NCI-H1930 (cell line): ENCODE results near the gene FOXK1.

Source experiments
- DNase-seq, 2 experiments: peaks; one replicate each; lab custom pipeline; 2025; lab: John Stamatoyannopoulos, UW

FOXK1 gene

DNA sequence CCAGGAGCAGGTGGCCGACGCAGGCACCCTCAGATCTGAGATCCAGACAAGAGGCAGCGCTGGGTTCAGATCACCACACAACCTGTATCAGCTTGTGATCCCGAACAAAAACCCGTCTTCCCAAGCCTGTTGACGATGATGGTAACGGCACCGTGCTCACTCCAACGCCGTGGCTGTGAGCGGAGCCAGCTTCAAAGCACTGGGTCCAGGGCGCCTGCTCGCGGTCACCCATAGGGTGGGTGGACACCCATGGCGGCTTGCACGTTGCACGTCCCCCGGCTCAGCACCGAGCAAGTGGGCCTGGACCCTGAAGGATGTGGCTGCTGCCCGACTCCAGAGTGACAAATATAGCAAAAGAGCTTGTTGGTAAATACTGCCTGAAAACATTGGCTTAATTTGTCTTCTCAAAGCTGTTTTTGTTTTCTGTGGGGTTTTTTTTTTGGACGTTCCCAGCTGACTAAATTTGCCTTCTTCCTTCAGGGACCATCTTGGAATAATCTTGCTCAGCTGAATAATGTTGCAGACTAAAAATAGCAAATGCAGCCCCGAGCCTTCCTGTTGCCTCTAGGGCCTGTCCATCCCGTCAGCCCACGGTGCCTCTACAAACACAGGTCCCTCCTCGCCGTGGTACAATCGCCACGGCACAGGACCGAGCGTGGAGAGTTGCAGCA is 41.0 kb downstream of the FOXK1 start:
- no peak for DNase-seq

DNA sequence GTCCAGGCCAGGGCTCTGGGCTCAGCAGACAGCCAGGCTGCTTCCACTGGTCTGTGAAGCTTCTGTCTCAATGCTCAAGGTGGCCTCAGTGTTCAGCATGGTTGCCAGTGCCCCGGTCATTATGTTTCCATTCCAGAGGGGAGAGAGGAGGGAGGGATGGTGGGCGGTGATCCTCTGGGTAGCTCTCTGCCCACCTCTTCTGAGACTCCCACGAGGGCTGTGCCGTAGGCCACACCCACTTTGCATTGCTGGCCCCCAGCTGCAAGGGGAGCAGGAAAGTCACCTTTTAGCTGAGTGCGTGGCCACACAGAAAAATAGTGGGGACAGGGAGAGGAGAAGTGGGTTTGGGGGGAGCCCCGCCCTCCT is 42.5 kb downstream of the FOXK1 start:
- no peak for DNase-seq

DNA sequence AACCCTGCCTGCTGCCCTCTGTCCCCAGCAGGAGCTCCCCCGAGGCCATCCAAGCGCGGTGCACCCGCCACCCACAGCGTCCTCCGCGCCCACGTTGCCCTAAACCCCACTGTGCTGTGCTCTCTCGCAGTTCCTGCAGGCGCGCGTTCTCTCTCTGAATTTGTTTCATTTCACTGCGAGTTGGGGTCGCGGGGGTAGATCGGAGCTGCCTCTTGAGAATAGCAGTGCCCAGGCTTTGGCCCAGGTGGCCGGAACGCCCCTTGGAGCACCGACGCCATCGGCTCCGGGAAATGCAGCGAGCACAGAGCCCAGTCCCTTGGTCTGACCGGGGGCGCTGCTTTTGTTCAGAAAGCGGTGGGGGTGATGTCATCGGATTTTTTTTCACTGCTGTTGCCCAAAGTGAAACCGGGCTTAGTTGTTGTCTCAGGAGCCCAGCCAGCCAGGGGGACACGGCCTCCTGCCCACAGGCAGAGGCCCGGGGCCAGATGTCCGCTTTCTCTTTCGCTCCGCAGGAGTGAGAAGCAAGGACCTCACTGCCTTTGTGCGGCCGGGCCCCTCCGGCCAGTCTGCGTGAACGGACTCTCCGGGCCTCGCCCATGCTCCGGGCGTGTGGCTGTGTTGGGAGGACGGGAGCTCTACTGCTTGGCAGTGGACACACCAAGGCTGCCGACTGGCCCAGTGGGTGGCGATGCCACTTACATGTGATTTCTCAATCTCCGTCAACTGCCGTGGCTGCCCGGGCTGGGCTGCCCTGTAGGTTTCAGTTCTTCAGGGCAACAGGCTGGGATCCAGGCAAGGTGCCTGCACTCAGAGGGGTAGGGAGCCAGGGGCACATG is 43.1 kb downstream of the FOXK1 start:
- DNase-seq, result no peak

DNA sequence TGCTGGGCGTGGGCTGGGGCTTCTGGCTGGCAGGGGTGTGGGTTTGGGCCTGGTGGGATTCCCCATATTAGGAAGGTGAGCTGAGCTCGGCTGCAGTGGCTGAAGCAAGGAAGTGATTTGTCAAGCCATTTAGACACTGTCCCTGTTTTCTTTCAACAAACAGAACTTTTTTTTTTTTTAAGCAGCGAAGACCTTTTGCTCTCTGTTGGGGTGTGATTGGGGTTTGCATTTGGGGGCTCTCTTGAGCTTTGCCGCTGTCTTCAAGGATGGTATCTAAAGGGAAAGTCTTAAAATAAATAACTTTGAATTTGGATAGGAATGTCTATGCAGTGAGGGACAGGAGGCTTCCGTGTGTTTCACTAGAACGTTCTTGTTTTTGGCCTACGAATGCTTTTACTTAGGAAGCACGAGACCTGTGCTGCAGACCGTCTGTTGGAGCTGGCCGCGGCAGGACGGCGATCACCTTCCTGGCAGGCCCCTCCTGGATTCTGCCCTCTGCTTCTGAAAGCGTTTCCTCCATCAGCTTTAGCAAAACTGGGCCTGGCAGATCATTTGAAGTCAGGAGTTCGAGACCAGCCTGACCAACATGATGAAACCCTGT is 43.9 kb downstream of the FOXK1 start:
- DNase-seq, result no peak

DNA sequence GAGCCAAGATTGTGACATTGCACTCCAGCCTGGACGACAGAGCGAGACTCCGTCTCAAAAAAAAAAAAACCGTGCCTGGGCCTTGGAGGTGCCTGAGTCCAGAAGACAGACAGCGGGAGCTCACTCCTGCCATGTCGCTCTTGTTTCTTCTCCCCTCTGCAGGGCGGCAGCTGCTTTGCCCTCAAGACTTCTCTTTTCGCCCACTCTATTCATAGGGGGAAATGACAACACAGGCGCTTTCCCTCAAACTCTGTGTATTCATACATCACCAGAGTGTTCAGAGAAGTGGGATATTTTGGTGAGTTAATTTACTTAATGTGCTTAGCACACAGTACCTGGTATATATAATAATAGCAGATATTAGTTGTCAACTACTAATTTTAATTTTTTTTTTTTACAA is 44.5 kb downstream of the FOXK1 start:
- DNase-seq, result no peak

DNA sequence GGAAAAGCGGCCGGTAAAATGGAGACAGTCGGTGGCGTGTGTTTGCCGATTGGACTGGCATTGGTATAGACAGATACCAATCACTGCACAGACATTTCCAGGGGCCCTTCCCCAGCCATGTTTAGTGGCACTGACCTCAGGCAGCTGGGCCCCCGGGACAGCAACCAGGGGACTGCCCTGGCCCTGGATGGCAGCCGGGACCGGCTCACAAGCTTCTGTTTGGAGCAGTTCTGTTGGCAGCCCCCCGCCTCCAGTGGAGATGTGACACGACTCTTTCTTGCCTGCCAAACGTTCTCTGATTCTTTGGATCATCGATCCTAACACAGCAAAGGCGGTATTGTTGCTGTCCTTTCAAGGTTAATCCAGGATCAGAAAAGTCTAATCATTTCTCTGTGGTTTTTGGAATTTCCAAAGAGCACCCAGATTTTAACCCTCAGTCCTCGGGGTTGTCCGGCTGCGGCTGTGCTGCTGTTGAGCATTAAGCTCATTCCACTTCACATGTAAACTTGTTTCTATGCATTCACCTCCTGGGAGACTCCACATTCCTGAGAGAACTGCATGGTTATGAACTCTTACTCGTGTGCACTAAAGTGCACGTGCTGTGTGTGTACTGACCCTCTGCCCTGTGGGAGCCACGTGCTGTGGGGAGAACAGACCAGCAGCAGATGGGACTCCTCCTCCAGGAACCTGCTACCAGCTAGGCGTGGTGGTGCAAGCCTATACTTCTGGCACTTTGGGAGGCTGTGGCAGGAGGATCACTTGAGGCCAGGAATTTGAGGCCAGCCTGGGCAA is 46.0 kb downstream of the FOXK1 start:
- no peak for DNase-seq

DNA sequence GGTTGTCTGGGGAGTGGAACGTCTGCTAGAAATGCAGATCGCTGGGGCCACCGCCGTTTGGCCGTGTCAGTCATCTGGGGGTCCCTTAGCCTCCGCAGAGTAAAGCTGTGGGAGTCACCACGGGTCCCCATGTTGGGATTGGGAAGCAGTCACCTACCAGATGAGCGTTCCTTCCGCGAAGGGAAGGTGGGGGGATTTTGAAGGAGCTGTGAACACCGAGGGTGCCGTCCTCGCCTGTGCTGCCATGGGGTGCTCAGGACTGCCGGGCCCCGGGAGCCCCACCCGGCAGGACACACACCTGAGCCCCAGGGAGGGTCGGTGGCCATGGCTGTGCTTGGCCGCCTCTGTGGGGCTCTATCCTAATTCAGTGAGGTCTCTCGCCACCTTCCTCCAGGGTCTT is 47.2 kb downstream of the FOXK1 start:
- DNase-seq, result no peak

DNA sequence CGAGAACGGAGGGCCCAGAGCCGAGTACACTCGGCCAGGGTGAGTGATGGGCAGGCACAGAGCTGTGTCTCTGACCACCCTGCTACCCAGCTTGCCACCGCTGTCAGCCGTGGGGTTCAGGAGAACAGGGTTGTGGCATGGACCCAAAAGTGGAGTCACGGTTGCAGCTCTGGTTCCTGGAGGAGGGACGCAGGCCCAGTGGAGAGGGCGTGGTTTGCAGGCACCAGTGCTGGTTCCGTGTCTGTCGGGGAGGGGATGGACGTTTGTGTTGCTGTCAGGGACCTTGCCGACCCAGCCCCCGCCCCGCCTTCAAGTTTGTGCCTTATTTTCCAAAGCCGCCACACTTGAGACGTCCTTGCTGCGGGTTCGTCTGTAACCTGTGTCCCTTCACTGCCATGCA is 48.2 kb downstream of the FOXK1 start:
- DNase-seq, result no peak

DNA sequence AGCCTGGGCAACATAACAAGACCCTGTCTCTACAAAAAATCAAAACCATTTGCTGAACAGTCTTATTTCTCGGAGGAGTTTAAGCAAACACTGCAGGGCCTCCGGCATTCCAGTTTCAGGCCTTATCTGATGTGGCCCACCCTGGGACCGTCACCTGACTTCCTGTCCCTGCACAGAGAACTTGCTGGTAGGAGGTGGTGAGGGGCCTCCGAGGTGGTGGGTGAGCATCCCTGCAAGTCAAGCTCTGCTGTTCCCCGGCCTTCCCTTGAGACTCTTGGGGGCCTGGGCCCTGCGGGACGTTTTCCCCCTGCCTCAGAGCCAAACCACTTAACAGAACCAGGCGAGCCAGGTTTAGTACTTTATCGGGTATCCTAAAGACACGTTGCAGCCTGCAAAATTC is 48.9 kb downstream of the FOXK1 start:
- DNase-seq, result no peak

DNA sequence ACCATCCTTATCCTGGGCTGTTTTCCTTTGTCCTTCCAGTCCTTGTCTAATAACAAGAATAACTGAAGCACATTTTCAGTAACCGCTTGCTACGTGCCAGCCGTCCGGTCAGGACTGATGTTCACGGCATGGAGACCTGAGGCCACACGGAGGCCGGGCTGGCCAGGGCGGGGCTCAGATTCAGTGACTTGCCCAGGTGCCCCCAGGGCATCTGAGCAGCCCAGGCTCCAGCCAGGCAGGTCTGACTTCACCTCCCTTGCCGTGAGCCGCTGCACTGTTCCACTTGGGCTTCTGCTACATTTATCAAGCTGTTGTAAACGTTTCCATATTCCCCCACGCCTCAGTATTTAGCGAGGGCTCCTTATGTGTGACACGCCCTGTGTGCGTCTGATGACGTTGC is 49.7 kb downstream of the FOXK1 start:
- no peak for DNase-seq

DNA sequence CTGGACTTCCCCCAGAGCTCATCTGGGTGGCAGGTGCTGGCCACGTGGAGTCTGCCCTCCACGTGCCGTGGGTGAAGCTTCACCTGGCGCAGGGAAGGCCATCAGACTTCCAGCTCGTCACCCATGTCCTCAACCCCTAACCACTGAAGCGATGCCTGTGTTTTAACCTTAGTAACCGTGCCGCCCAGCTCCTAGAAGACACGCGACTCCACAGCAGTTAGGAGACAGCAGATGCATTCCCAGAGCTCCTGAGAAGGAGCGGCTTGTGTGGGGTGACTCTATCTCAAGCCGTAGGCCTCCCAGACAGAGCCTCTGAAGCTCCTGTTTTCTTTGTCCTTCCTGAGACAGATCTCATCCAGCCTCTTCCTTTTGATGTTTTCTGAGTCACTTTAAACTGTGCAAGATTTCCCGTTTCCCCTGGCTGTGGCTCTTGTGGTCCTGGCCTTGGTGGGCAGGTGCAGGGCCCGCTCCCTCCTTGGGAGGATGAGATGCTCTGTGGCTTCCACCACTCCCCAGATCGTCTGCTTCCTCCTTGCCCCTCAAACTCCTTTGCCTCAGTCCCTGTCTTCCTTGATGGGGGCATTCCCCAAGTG is 51.9 kb downstream of the FOXK1 start:
- no peak for DNase-seq

DNA sequence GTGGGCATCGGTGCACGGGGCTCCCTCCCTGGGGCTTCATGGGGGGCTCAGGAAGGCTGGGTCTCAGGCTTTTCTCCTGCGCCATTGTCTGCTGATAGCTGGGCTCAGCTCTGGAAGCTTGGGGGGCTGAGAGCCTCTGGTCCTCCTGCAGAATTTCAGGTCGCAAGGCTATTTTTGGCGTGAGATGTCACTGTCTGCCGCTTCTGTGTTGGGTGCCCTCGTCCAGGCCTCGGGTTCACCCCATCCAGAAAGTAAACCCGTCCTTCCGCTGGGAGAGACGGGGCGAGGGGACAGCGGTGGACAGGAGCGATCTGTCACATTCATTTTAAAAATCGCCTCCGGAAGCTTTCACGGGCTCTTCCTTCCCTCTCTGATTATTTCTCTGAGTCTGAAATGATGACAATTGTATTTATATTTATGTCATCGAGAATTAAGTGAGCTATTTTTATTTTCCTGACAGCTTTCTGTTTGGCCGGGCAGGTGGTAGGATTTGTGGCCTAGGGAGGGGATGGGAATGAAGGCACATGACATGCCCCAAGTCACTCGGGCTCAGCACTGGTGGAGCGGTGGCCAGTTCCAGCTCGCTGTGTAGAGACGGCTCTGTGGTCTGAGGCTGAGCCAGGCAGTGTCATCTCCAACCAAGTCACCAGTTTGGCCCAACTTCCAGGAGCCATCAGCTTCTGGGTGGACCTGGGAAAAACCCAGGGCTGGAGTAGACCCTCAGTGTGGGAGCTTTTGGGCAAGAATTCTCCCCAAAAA is 52.7 kb downstream of the FOXK1 start:
- no peak for DNase-seq

DNA sequence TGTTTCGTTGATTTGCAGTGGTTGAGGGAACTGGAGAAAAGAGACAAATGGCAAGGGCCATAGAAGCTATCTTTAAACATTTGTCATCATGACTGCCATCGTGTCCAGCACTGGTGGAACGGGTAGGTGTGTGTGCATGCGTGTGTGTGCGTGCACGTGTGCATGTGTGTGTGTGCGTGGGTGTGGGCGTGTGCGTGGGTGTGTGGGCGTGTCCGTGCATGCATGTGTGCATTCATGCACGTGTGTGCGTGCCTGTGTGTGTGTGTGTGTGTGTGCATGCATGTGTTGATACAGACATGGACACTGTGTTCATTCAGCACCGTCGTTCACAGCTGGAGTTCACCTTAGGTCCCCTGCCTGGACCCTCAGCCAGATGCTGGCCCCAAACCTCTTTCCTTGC is 55.2 kb downstream of the FOXK1 start:
- no peak for DNase-seq

DNA sequence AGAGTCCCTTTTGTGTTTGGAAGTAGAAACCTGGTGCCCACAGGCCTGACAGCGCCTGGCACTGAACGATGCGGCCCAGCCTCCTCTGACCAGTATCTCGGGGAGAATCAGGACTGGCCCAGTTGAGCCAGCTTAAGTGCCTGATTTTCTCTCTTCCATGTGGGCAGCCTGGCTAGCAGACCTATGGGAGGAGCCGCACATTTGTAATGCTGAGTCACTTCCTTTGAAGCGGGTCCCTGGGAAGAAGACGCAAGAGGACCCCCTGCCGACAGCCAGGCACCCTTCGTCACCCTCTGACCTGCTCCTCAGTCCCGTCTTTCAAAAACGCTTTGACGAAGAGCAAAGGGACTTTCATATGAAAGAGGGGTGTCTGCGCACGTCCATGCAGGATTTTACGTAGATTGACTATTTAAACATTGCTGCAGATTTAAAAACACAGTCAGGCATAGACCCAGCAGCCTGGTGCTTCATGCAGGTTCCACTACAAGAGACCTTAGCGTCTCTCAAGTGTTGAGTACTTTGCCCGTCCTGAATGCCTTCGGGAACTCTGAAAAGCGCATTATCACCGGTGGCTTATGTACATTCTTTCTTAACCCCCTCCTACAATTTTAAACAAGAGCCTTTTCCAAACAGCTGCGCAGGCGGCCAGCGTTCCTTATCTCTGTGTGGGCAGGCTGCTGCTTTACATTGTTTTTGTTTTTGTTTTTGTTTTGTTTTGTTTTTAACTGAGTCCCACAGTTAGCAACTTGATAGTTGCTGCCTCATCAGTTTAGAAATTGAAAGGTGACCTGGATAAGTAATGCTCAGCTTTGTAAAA is 56.8 kb downstream of the FOXK1 start:
- no peak for DNase-seq

DNA sequence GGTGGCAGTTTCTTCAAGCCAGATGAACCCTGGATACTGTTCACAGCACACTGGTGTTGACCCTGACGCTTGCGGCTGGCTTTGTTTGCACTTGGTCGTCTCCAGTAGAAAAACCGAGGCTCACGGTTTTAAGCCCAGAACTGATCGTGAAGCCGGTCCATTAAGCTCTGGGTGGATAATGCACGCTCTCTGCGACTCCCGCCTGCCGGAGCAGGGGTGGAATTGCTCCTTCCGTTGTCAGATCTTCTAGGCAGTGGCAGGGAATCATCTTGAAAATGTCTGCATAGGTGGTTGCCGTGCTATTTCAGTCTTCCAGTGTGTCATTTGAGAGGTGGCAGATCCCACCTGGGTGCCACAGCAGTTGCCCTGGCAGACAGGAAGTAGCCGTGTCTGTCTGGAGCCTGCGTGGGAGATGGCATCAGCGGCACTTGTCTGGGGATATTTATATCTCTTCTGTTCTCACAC is 57.5 kb downstream of the FOXK1 start:
- DNase-seq, result no peak

DNA sequence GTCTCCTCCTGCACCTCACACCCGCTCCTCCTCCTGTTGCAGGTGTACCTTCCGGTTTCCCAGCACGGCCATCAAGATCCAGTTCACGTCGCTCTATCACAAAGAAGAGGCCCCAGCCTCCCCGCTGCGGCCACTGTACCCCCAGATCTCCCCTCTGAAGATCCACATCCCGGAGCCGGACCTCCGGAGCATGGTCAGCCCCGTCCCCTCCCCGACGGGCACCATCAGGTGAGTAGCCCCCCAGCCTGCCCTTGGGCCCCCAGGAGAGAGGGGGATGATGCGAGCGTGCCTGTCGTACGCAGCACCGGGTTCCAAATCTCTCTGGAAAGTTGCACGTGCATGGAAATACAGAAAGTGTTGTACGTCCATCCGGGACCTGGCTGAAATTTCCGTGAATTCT is 58.7 kb downstream of the FOXK1 start:
- no peak for DNase-seq

DNA sequence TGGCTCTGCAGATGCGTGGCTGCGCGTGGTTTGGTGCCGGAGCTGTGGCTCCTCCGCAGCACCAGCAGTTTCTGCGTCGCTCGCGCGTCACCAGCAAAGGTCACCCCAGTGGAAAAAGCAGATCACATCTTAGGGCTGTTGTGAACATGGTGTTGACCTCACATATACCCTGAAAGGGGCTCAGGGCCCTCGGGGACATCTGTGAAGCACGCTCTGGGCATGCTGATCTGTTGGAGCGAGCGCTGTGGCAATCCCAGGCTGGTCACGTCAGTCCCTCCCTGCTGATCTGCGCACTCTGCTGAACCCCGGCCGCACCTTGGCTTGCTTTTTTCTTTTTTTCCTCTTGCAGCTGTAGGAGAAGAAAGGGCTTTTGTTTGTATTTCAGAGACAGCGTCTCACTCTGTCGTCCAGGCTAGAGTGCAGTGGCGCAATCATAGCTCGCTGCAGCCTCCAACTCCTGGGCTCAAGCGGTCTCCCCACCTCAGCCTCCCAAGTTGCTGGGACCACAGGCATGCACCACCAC is 60.0 kb downstream of the FOXK1 start:
- DNase-seq, result no peak

DNA sequence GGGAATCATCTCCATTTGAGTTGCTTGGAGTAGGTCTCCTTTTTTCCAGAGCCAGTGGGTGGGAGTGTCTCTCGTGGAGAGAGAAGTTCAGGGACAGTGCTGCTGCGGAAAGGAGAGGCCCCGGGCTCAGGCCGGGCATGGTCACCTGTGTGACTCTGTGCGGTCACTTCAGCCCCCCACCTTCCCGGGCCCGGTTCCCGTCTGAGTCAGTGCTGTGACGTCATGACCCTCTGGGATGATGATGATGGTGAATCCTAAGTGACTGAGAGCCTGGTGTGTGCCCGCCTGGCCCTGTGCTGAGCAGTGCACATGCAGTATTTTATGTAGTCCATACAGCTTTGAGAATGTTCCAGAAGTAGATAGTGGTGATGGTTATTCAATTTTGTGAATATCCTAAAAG is 60.8 kb downstream of the FOXK1 start:
- no peak for DNase-seq

DNA sequence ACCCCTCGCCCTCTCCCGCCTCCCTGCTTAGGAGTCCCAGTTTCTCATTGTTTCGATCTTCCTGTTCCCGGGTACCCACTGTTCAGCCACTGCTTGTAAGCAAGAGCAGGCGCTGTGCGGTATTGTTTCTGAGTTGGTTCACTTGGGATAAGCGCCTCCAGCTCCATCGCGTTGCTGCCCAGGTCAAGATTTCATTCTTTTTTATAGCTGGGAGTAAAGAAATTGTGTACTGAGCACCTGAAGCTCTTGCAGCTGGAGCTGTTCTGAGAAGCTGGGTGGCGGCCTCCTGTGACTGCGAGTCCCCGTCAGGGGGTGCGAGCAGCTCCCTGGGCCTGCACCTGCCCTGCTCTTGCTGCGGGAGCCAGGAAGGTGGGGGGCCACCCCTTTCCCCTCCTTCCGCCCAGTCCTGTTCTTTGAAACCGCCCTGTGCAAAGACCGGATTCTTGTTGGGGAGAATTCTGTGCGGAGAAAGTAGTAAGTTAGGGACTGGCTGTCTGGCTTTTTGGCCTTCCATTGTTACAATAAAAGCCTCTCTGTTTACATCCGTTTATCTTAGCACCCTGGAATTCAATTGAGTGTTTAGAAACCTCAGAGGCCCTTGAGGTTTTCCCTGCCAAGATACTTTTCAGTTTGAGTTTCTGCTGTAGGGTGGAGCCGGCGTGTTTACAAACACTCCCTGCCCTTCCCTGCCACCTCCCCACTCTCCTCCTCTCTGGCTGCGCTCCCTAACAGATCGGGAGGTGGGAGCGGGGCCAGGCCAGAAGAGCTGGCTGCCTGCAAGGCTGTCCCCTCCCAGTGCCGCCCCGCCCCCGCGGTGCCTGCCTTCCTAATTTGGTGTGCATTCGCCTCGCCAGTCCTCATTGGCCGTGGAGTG is 62.5 kb downstream of the FOXK1 start:
- DNase-seq, result no peak
